Neural cell (in vitro differentiated cells): ENCODE measurements around the gene ZNF335.

Experiments
- EZH2 ChIP-seq: fragments of 200-600, 300-800 bp; shearing (Covaris generic), sonication (generic); IDR thresholded peaks from 2 replicates; pipeline ENCODE4 v1.6.1; 2014; ENCODE audit warnings: antibody characterized with exemption, low read length, borderline replicate concordance, mild to moderate bottlenecking; ENCODE audit not compliant: insufficient read depth, poor library complexity, severe bottlenecking
- TF ChIP-seq, protein P1 (sequence below): fragments of 450-650 bp; IDR thresholded peaks from 2 replicates; pipeline ENCODE4 v1.5.1; 2014; ENCODE audit warnings: antibody characterized with exemption, mild to moderate bottlenecking, moderate library complexity; ENCODE audit not compliant: poor library complexity, severe bottlenecking

DNA sequence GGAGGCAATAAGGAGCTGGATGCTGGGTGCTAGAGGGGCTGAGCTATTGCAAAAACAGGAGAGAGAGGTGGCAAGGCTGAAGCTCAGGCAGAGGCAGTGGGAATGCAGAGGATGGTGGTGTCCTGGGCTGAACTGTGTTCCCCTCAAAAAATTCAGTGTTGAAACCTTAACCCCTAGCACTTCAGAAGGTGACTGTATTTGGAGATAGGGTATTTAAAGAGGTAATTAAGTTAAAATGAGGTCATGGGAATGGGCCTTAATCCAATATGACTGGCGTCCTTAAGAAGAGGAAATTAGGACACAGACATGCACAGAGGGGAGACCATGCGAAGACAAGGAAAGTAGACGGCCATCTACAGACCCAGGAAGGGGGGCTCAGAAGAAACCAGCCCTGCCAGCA lies 25.2 kb upstream of the ZNF335 start:
- TF ChIP-seq, protein P1, sequence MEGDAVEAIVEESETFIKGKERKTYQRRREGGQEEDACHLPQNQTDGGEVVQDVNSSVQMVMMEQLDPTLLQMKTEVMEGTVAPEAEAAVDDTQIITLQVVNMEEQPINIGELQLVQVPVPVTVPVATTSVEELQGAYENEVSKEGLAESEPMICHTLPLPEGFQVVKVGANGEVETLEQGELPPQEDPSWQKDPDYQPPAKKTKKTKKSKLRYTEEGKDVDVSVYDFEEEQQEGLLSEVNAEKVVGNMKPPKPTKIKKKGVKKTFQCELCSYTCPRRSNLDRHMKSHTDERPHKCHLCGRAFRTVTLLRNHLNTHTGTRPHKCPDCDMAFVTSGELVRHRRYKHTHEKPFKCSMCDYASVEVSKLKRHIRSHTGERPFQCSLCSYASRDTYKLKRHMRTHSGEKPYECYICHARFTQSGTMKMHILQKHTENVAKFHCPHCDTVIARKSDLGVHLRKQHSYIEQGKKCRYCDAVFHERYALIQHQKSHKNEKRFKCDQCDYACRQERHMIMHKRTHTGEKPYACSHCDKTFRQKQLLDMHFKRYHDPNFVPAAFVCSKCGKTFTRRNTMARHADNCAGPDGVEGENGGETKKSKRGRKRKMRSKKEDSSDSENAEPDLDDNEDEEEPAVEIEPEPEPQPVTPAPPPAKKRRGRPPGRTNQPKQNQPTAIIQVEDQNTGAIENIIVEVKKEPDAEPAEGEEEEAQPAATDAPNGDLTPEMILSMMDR, result no peak
- TF ChIP-seq EZH2, result no peak
